HG03095 (cell line): ENCODE data around the gene PEX7.
"Not testable (repeated sequence)": the region's sequence is repeated elsewhere in the genome, so short reads cannot be mapped to it uniquely, and the experiment has no call there.

Experiments used
- ATAC-seq: cut with Tn5 transposase; IDR thresholded peaks from one replicate; pipeline ENCODE4 v1.9.1; 2021; ENCODE audit warnings: moderate library complexity; ENCODE audit not compliant: unreplicated experiment

PEX7 gene

GRCh38 chr6:136822376-136823127, at the start of gene PEX7:
TSS of gene PEX7 (plus strand) at chr6:136822592. CDS start at chr6:136822666, 74 bp downstream.
- peak; percentile 96 for ATAC-seq

GRCh38 chr6:136772685-136773472, 49.5 kb upstream of the PEX7 start:
- peak; percentile 79 for ATAC-seq

- no peak for ATAC-seq
Observed at GRCh38 chr6:136773473-136773796, 49.0 kb upstream of the PEX7 start.

- ATAC-seq: no peak
Observed at GRCh38 chr6:136774228-136775041, 48.0 kb upstream of the PEX7 start.

- no peak for ATAC-seq
Observed at GRCh38 chr6:136775081-136775480, 47.3 kb upstream of the PEX7 start.

- ATAC-seq: no peak
Observed at GRCh38 chr6:136775548-136775947, 46.8 kb upstream of the PEX7 start.

- ATAC-seq: no peak
Observed at GRCh38 chr6:136777651-136778050, 44.7 kb upstream of the PEX7 start.

GRCh38 chr6:136779682-136780081, 42.7 kb upstream of the PEX7 start:
- no peak for ATAC-seq

- no peak for ATAC-seq
Observed at GRCh38 chr6:136780972-136781371, 41.4 kb upstream of the PEX7 start.

- ATAC-seq: no peak
Observed at GRCh38 chr6:136782021-136782770, 40.2 kb upstream of the PEX7 start.

- ATAC-seq: no peak
Observed at GRCh38 chr6:136783021-136783420, 39.4 kb upstream of the PEX7 start.

- ATAC-seq: peak; percentile 61
Observed at GRCh38 chr6:136783495-136784270, 38.7 kb upstream of the PEX7 start.

GRCh38 chr6:136784271-136784664, 38.1 kb upstream of the PEX7 start:
- ATAC-seq: no peak

GRCh38 chr6:136784910-136785746, 37.3 kb upstream of the PEX7 start:
- ATAC-seq: peak; percentile 46

- no peak for ATAC-seq
Observed at GRCh38 chr6:136786658-136787057, 35.7 kb upstream of the PEX7 start.

GRCh38 chr6:136787726-136788068, 34.7 kb upstream of the PEX7 start:
- ATAC-seq: no peak

GRCh38 chr6:136788069-136788902, 34.1 kb upstream of the PEX7 start:
- no peak for ATAC-seq

- ATAC-seq: not testable (repeated sequence)
Observed at GRCh38 chr6:136789440-136789839, 33.0 kb upstream of the PEX7 start.
